Upper lobe of left lung (tissue), 4 donors: Measurements from ENCODE around the gene CMIP.

ENCODE experiments used
- EP300 ChIP-seq, 4 donors: sonication (generic); formaldehyde crosslinking; IDR thresholded peaks; one replicate each; pipeline ENCODE4 v1.5.1; 2017; ENCODE audit warnings: antibody characterized with exemption in 4 of 4, control low read depth in 2 of 4
- POLR2A ChIP-seq, 4 donors: fragments of 450-650 bp; IDR thresholded peaks; one replicate each; pipeline ENCODE4 v1.5.1; 2016 to 2017; ENCODE audit warnings: antibody characterized with exemption in 4 of 4, mild to moderate bottlenecking in 2 of 4
- POLR2AphosphoS5 ChIP-seq, 2 donors: sonication (generic); formaldehyde crosslinking; IDR thresholded peaks; one replicate each; pipeline ENCODE4 v1.5.1; 2017; ENCODE audit warnings: antibody characterized with exemption in 2 of 2
- TF ChIP-seq, protein P1 (sequence below), 6 experiments: fragments of 450-650 bp in 4 of 6; fragments of 200-600 bp in 2 of 6; sonication (generic) in 2 of 6; IDR thresholded peaks; one replicate each; pipeline ENCODE4 v1.5.1; 2016 to 2019; ENCODE audit warnings: antibody characterized with exemption in 6 of 6

DNA sequence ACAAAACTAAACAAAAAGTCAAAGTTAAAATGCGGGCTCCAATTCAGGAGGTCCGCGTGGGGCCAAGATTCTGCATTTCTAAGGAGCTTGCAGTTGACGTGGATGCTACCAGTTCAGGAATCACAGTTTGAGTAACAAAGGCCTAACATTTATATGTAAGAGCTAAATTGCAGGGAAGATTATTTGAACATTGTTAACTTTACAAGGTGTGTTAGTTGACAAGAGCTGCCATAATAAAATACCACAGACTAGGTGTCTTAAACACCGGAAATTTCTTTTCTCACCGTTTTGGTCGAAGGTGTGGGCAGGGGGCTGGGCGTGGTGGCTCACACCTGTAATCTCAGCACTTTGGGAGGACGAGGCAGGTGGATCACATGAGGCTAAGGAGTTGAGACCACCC is 24.8 kb upstream of the CMIP start:
- no peak for TF ChIP-seq POLR2A (IDR thresholded peaks at IDR 0.05)
- TF ChIP-seq, protein P1, sequence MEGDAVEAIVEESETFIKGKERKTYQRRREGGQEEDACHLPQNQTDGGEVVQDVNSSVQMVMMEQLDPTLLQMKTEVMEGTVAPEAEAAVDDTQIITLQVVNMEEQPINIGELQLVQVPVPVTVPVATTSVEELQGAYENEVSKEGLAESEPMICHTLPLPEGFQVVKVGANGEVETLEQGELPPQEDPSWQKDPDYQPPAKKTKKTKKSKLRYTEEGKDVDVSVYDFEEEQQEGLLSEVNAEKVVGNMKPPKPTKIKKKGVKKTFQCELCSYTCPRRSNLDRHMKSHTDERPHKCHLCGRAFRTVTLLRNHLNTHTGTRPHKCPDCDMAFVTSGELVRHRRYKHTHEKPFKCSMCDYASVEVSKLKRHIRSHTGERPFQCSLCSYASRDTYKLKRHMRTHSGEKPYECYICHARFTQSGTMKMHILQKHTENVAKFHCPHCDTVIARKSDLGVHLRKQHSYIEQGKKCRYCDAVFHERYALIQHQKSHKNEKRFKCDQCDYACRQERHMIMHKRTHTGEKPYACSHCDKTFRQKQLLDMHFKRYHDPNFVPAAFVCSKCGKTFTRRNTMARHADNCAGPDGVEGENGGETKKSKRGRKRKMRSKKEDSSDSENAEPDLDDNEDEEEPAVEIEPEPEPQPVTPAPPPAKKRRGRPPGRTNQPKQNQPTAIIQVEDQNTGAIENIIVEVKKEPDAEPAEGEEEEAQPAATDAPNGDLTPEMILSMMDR (IDR thresholded peaks at IDR 0.05): no peak
- TF ChIP-seq POLR2AphosphoS5 (IDR thresholded peaks at IDR 0.05): no peak
- TF ChIP-seq EP300 (IDR thresholded peaks at IDR 0.05): no peak
